Astrocyte (in vitro differentiated cells and primary cell): ENCODE data around the gene CISD3. TPM values are rescaled to one million over a fixed set of nuclear protein-coding genes. Genes with fewer than 3 reads are reported as not detected.

Experiments used
- DNase-seq: peaks from one replicate; pipeline ENCODE4 v3.0.0-alpha.2; 2010; ENCODE audit warnings: low read depth
- FAIRE-seq: peaks from 2 replicates; lab custom pipeline; 2011; peaks lifted over from hg19 to GRCh38; lab: Jason Lieb, UNC
- H2AFZ ChIP-seq: 2 replicates; pipeline ENCODE4 v1.6.0; 2012; ENCODE audit warnings: low read depth, low read length, inconsistent platforms
- H3K27ac ChIP-seq: 2 replicates; pipeline ENCODE4 v1.5.1; 2011; ENCODE audit warnings: low read depth, low read length, inconsistent platforms
- H3K27me3 ChIP-seq: 2 replicates; pipeline ENCODE4 v1.6.0; 2011; ENCODE audit warnings: low read length, inconsistent platforms; ENCODE audit not compliant: insufficient read depth
- H3K36me3 ChIP-seq: 2 replicates; pipeline ENCODE4 v1.5.1; 2011; ENCODE audit warnings: low read length, inconsistent platforms; ENCODE audit not compliant: insufficient read depth
- H3K4me1 ChIP-seq: 2 replicates; pipeline ENCODE4 v1.5.1; 2011; ENCODE audit warnings: low read length, inconsistent platforms; ENCODE audit not compliant: insufficient read depth
- H3K4me2 ChIP-seq: 2 replicates; pipeline ENCODE4 v1.6.0; 2012; ENCODE audit warnings: low read length, inconsistent platforms
- H3K4me3 ChIP-seq: 2 replicates; pipeline ENCODE4 v1.5.1; 2011; ENCODE audit warnings: low read depth, mild to moderate bottlenecking, low read length, inconsistent platforms; ENCODE audit not compliant: insufficient read depth
- H3K79me2 ChIP-seq: 2 replicates; pipeline ENCODE4 v1.6.0; 2012; ENCODE audit warnings: mild to moderate bottlenecking, low read length, inconsistent platforms; ENCODE audit not compliant: insufficient read depth
- H3K9ac ChIP-seq: 2 replicates; pipeline ENCODE4 v1.6.0; 2012; ENCODE audit warnings: mild to moderate bottlenecking, low read length, inconsistent platforms
- H3K9me3 ChIP-seq: 2 replicates; pipeline ENCODE4 v1.5.1; 2012; ENCODE audit warnings: low read depth, mild to moderate bottlenecking, low read length, inconsistent platforms; ENCODE audit not compliant: insufficient read depth
- H4K20me1 ChIP-seq: 2 replicates; pipeline ENCODE4 v1.6.0; 2012; ENCODE audit warnings: low read length, inconsistent platforms; ENCODE audit not compliant: insufficient read depth
- H3K27ac Mint-ChIP-seq: one replicate; pipeline ENCODE4 v1.8.0; 2021; ENCODE audit warnings: mild to moderate bottlenecking, mixed read lengths; ENCODE audit not compliant: unreplicated experiment
- H3K27me3 Mint-ChIP-seq: one replicate; pipeline ENCODE4 v1.8.0; 2021; ENCODE audit warnings: low read depth, mixed read lengths; ENCODE audit not compliant: unreplicated experiment
- H3K36me3 Mint-ChIP-seq: one replicate; pipeline ENCODE4 v1.8.0; 2021; ENCODE audit warnings: low read depth, mixed read lengths; ENCODE audit not compliant: unreplicated experiment
- H3K4me1 Mint-ChIP-seq: one replicate; pipeline ENCODE4 v1.8.0; 2021; ENCODE audit warnings: low read depth, mixed read lengths; ENCODE audit not compliant: unreplicated experiment
- H3K4me3 Mint-ChIP-seq: one replicate; pipeline ENCODE4 v1.8.0; 2021; ENCODE audit warnings: mild to moderate bottlenecking, moderate library complexity, mixed read lengths; ENCODE audit not compliant: unreplicated experiment
- H3K9me3 Mint-ChIP-seq: one replicate; pipeline ENCODE4 v1.8.0; 2021; ENCODE audit warnings: mild to moderate bottlenecking, mixed read lengths; ENCODE audit not compliant: unreplicated experiment
- EZH2 ChIP-seq: IDR thresholded peaks from 2 replicates; pipeline ENCODE4 v1.6.1; 2012; ENCODE audit warnings: mild to moderate bottlenecking, low read length, inconsistent platforms; ENCODE audit not compliant: insufficient read depth
- total RNA-seq: library from RNA; stranded (reverse); gene quantifications from 2 replicates; pipeline ENCODE4 v1.2.1, GENCODE V29; 2021
- TF ChIP-seq, protein P1 (sequence below): IDR thresholded peaks from 2 replicates; pipeline ENCODE4 v1.5.1; 2011; ENCODE audit warnings: low read depth, mild to moderate bottlenecking, inconsistent platforms, low read length, moderate library complexity; ENCODE audit not compliant: insufficient read depth

The CISD3 gene
- total RNA-seq, 1 donor from 2014 or later: 12.0 TPM

DNA sequence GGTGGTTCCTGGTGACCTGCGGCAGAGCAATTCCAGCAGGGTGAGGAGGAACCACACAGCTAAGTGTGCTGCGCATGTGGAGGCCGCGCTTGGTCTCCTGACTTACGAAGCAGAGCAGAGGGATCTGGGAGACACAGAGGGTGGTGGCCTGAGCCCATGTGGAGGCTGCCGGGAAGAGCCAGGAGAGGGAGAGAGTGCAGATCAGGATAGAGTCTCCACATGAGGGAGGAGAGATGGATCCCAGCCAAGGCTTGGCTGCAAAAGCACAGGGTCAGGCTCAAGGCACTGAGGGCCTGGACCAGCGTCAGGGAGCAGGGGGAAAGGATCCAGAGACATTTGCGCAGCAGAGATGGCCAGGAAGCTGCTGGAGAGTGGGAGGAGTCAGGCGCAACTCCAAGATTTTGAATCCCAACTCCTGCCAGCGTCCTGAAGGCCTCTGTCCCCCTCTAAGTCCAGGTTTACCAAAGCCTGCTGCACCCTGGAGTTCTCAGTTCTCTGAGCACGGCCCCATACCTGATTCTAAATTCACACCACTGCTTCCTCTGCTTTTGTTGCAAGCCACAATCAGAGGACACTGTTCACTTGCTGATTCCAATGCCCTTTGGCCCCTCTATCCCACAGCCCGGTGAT, 36.3 kb upstream of the CISD3 start:
- Mint-ChIP-seq H3K27me3 (peaks cover 46% of the 10 kb centered on the region), H3K4me3 (no peak overlapping the region), H3K9me3 (peaks cover 2% of the 10 kb centered on the region), H3K27ac (no peak overlapping the region), H3K36me3 (peaks cover 6% of the 10 kb centered on the region), H3K4me1 (no peaks in the 10 kb centered on the region)
- peaks cover 13% of the 10 kb centered on the region for H3K27me3 ChIP-seq
- peak overlapping the region; percentile 50 for H2AFZ ChIP-seq
- H3K27ac ChIP-seq: no peak overlapping the region
- H3K4me1 ChIP-seq: no peaks in the 10 kb centered on the region
- no peak overlapping the region for H3K4me2 ChIP-seq
- DNase-seq: peak; percentile 16
- H3K36me3 ChIP-seq: no peaks in the 10 kb centered on the region
- H3K9ac ChIP-seq: no peak overlapping the region
- H3K79me2 ChIP-seq: no peaks in the 10 kb centered on the region
- no peak for FAIRE-seq
- no peak overlapping the region for H3K4me3 ChIP-seq
- no peaks in the 10 kb centered on the region for H3K9me3 ChIP-seq
- no peaks in the 10 kb centered on the region for H4K20me1 ChIP-seq
- TF ChIP-seq, protein P1, sequence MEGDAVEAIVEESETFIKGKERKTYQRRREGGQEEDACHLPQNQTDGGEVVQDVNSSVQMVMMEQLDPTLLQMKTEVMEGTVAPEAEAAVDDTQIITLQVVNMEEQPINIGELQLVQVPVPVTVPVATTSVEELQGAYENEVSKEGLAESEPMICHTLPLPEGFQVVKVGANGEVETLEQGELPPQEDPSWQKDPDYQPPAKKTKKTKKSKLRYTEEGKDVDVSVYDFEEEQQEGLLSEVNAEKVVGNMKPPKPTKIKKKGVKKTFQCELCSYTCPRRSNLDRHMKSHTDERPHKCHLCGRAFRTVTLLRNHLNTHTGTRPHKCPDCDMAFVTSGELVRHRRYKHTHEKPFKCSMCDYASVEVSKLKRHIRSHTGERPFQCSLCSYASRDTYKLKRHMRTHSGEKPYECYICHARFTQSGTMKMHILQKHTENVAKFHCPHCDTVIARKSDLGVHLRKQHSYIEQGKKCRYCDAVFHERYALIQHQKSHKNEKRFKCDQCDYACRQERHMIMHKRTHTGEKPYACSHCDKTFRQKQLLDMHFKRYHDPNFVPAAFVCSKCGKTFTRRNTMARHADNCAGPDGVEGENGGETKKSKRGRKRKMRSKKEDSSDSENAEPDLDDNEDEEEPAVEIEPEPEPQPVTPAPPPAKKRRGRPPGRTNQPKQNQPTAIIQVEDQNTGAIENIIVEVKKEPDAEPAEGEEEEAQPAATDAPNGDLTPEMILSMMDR: no peak
- no peak for TF ChIP-seq EZH2

DNA sequence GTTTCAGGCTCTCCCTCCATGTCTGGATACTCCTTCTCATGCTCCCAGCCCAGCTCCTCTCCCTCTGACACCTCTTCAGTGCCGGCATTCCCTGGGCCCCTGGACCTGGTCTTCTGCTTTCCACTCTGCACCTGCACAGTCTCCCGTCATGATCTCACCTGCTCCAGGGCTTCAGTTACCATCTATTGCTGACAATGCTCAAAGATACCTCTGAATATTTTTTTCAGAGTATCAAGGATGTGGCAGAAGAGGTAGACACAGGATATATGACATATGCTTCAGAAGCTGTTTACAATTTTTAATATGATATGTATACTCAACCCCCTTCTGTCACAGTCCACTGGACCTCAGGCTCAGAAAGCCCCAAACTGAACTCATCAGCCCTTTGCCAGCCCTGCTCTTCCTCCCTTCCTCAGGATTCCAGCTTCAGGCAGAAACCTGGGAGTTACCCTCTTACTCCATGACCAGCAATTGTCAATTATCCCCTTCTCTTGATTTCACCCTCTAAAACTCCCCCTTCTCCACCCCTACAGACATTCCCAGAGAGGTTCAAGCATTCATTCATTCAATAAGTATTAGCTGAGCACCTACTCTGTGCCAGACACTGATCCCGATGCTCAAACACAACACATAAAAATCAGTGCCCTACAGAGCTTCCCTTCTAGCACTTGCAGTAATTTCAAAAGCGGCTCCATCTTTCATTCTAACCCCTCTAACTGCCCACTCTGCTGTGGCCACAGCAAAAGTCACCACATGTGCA, 32.9 kb upstream of the CISD3 start:
- no peak overlapping the region for H3K4me3 ChIP-seq
- no peak overlapping the region for H2AFZ ChIP-seq
- H3K79me2 ChIP-seq: no peaks in the 10 kb centered on the region
- Mint-ChIP-seq H3K4me3 (no peak overlapping the region), H3K9me3 (peaks cover 2% of the 10 kb centered on the region), H3K36me3 (peaks cover 4% of the 10 kb centered on the region), H3K27me3 (peaks cover 34% of the 10 kb centered on the region), H3K27ac (no peak overlapping the region), H3K4me1 (peaks cover 4% of the 10 kb centered on the region)
- no peak overlapping the region for H3K27ac ChIP-seq
- DNase-seq (no peak), FAIRE-seq (no peak)
- peaks cover 10% of the 10 kb centered on the region for H3K4me1 ChIP-seq
- H3K4me2 ChIP-seq: no peak overlapping the region
- no peaks in the 10 kb centered on the region for H3K36me3 ChIP-seq
- TF ChIP-seq, protein P1: no peak
- no peak for TF ChIP-seq EZH2
- H3K27me3 ChIP-seq: peaks cover 13% of the 10 kb centered on the region
- H4K20me1 ChIP-seq: no peaks in the 10 kb centered on the region
- H3K9ac ChIP-seq: no peak overlapping the region
- no peaks in the 10 kb centered on the region for H3K9me3 ChIP-seq

DNA sequence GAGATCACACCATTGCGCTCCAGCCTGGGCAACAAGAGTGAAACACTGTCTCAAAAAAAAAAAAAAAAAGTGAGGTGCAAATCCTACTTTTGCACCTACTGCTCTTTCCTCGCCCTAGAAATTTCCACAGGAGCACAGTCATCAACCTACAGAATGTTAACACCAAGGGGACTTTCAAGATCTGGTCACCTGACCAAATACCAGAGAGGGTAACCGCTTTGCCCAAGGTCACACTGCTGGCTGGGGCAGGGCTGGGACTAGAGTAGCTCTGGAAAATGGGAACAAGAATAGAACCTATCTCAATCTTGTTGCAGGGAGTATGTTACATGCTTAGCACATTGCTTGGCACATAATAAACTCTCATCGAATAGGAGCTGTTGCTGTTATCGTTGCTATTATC, 31.4 kb upstream of the CISD3 start:
- no peak overlapping the region for H3K4me2 ChIP-seq
- H3K27ac Mint-ChIP-seq: no peak overlapping the region
- H3K79me2 ChIP-seq: no peaks in the 10 kb centered on the region
- TF ChIP-seq, protein P1: no peak
- TF ChIP-seq EZH2: no peak
- peaks cover 5% of the 10 kb centered on the region for H3K9me3 Mint-ChIP-seq
- no peaks in the 10 kb centered on the region for H4K20me1 ChIP-seq
- H3K27me3 ChIP-seq: peaks cover 17% of the 10 kb centered on the region
- H3K4me3 ChIP-seq: no peak overlapping the region
- no peak overlapping the region for H3K9ac ChIP-seq
- H2AFZ ChIP-seq: no peak overlapping the region
- no peak overlapping the region for H3K4me3 Mint-ChIP-seq
- DNase-seq (no peak), FAIRE-seq (no peak)
- H3K4me1 ChIP-seq: peaks cover 20% of the 10 kb centered on the region
- peaks cover 4% of the 10 kb centered on the region for H3K4me1 Mint-ChIP-seq
- no peaks in the 10 kb centered on the region for H3K36me3 ChIP-seq
- no peaks in the 10 kb centered on the region for H3K36me3 Mint-ChIP-seq
- H3K9me3 ChIP-seq: no peaks in the 10 kb centered on the region
- no peak overlapping the region for H3K27ac ChIP-seq
- H3K27me3 Mint-ChIP-seq: peaks cover 26% of the 10 kb centered on the region
